Limb (tissue), 2 donors: ENCODE measurements around the gene ATP6V0A1.
A peak's percentile ranks its signal among the peaks of the same experiment; 100 is the strongest.
"Not testable (repeated sequence)": the region's sequence is repeated elsewhere in the genome, so short reads cannot be mapped to it uniquely, and the experiment has no call there.

Experiments used
- DNase-seq, 2 donors: peaks; one replicate each; pipeline ENCODE4 v3.0.0-alpha.2; 2016; ENCODE audit errors: extremely low spot score in 2 of 2

ATP6V0A1 gene

DNA sequence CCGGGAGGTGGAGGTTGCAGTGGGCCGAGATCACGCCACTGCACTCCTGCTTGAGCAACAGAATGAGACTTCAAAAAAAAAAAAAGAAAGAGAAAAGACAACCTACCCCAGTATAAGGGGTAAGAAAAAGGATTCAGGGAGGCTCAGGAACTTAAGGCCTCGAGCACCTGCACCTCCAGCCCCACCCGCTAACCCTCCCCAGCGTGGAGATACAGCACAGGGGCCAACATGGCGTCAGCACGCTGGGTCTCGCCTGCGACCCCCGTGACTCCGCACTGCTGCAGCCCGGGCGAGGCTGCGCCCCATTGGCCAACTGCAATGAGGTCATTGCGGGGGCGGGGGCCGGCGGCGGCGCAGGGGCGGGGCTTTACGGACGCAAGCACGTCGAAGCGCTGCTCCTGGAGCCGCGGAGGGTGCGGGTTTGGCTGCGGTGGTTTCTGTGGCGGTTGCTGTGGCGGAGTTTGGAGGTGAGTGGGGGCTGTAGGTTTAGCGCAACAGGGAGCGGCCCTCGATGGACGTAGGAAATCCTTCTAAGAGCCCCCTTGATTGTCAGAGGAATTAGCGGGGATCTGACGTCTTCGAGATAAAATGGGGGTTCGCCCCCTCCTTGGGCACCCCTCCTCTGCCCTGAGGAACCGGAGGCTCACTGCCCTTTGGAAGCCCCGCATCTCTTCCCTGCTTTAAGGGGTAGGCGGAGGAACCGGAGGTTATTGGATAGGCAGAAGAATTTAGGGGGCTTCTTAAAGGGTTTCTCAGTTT, at the start of gene ATP6V0A1:
Gene ATP6V0A1 (plus strand): TSS at position 382 of the 759 bp plus-strand sequence. CDS start 2,017 bp downstream, outside the sequence.
- peak; percentile 88 to 97 for DNase-seq

DNA sequence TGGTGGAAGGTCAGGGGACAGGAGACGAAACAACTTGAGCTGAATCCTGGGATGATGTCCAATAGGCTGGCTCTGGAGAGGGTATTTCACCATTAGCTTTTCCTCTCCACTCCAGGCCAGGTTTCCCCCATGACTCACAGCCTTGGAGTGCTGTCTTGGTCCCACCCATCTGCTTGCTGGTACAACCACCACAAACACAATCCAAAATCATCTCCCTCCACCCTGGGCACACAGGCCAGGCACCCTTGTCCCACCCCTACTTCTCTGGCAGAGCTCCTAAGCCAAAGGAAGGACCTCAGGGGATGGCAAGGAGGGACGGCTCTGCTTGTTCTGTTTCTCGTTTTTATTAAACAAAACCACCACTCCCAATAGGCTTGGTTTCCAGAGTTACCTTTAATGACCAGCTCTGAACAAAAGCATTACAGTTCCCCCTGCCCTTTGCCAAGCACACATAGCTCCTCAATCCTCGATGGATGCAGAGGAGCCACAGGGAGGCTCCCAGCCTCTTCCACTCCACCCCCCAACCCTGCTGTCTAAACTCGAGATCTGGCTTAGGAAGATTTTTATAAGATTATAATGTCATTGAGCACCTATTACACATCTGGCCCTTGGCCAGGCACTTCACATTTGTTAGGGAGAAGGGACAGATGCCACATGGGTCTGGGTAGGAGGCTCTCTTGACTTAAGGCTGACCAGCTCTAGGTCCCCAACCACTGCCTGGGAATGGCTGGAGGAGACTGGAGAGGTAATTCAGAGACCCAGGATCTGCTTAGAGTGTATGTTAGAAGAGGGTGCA, 49.0 kb upstream of the ATP6V0A1 start:
- DNase-seq, result no peak

DNA sequence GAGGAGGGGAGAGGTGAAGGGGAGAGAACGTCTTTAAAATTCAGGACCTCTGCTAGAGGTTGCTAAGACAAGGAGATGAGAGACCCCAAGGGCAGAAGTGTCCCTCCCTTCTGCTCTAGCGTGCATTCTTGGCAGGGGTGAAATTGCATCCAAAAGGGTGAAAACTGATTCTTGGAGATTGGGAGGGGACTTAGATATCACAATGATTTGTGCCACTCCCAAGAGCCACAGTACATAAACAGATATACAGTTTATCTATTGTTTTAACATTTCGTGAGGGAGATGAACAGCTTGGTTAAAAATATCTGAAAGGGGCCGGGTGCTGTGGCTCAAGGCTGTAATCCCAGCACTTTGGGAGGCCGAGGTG, 48.4 kb upstream of the ATP6V0A1 start:
- no peak for DNase-seq

DNA sequence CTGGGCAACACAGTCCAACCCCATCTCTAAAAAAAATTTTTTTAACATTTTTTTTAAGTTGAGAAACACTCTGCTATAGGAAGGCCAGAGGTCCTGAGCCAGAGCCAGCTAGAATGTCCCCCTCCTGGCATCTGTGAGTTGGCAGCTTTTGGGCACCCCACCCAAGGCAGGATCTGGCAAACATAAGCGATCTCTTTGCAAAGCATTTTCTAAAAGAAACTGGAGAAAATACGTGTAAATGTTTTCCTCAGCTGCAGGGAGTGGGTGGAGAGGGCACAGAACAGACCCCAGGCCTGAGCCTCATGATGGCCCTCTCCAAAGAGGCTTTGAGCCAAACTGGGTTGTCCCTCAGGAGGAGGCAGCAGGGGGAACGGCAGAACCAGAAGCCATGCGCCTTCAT, 47.3 kb upstream of the ATP6V0A1 start:
- DNase-seq, result no peak

DNA sequence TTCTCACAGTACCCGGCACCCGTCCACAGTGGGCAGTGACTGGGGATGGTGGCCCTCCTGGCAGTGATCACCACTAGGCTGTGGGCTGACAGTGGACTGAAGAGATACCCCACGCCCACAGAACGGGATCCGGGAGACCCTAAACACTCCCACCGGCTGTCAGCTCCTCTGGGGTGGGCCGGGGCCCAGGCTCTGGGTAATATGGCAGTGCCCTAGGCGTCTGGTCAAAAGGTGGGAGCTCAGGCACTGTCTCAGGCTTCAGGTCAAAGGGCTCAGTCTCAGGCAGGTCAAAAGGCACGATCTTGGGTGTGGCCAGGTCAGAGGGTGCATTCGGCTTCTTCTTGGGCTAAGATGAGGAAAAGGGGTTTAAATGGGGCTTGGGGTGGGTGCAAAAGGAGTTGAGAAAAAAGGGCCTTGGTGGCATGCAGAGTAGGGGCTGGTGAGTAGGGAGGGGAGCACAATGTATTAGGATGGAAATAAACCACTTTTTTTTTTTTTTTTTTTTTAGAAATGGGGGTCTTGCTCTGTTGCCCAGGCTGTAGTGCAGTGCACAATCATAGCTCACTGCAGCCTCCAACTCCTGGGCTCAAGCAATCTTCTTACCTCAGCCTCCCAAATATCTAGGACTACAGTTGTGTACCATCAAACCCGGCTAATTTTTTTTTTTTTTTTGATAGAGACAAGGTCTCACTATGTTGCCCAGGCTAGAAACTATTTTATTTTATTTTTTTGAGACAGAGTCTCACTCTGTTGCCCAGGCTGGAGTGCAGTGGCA, 46.6 kb upstream of the ATP6V0A1 start:
- no peak for DNase-seq

DNA sequence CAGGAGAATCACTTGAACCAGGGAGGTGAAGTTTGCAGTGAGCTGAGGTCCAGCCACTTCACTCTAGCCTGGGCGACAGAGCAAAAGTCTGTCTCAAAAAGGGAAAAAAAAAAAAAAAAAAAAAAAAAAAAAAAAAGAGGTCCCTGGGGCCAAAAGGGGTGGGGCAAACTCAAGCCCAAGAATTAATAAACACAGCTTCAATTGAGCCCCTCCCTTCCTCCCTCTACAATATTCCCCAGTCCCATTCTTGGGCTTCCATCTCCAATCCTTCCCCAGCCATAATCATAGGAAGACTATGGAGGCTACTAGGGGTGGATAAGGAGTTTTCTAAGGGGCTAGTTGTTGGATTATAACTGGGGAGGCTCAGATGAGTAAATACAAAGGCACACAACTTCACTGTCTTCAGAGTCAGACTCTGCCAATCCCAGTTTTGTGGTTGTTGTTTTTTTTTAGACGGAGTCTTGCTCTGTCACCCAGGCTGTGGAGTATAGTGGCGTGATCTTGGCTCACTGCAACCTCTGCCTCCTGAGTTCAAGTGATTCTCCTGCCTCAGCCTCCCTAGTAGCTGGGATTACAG, 45.1 kb upstream of the ATP6V0A1 start:
- DNase-seq, result no peak

DNA sequence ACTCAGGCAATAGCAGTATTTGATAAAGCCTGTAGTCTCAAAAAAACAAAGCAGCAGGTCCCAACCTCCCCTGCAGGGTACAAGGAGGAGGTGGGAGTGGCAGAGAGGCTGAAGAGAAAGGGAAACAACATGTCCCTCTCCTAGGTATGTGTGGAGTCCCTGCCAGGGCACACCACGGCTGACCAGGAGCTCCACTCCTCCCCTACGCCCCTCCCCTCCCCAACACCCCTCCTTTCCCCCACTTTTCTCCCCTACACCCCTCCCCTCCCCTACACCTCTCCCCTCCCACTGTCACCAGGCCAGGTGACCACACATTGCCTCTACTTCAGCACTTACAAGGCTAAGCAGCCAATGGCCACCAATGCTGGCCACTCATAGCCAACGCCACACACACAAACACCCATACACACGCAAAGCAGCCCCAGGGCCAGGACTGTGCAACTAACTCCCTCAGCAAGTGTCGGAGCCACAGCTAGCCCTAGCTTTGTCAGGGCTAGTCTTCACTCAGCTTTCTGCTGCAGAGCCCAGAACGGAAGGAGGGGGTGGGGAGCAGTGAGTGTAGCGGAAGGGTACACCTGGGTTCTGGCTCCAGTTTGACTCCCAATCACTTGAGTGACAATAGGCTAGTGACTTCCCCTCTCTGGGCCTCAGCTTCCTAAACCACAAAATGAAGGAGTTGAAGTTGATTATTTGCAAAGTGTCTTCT, 43.8 kb upstream of the ATP6V0A1 start:
- DNase-seq, result no peak

DNA sequence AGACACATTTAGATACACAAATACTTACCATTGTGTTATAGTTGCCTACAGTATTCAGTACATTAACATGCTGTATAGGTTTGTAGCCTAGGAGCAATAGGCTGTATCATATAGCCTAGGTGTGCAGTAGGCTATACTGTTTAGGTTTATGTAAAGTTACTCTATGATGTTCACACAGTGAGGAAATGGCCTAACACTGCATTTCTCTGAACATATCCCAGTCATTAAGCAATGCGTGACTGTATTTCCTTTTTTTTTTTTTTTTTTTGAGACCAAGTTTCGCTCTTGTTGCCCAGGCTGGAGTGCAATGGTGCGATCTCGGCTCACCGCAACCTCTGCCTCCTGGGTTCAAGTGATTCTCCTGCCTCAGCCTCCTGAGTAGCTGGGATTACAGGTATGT, 40.7 kb upstream of the ATP6V0A1 start:
- not testable (repeated sequence) for DNase-seq

DNA sequence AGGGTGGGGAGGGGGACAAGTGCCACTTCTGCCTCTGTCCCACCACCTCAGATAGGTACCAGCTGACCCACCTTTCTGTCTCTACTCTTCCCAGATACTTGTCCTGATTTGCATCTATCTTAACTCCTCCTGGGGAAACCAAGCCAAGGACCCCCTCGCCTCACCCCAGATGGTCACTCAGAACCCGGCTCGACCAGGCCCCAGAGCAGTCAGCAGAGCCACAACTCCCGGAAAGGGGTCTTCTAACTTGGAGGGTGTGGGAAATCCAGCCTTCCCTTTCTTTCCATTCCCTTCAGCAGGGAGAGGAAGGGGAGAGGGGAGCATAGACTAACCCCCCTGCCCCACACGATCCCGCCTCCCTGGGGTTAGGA, 37.6 kb upstream of the ATP6V0A1 start:
- DNase-seq, result no peak

DNA sequence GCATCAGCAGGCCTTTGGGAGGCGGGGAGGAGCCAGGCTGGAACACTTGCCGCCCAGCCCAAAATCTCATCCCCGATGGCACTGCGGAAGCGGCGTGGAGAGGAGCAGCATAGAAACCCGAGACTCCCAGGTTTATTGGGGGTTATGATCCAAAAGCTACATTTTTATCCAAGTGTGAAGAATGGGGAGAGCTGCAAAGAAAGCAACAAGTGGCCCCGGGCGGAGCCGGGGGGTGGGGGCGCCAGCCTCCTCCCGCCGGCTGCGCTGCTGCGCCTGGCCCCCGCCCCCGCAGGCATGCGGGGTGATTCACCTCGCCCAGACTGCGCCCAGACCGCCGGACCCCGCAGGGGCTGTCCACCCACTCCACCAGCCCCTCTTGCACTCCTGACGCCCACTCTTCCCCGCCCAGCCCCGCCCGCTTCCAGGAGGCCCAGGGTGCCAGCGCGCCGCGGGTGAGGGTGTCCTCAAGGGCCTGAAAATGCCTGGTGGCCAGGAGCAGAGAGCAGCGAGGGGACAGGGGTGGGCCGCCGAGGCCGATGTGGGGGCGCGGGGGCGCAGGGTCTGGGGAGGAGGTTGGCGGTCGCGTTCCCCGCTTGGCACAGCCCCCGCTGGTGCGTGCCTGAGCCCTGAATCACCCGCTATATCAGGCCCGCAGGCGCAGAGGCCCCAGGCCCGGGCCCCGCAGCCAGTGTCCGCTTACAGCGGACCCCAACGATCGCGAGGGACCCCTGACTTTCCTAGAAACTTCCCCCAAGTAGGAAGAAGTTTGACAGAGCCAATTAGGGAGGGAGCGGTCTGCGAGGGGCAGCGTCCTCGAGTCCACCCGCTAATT, 37.0 kb upstream of the ATP6V0A1 start:
- peak in 1 of 2 donors; percentile 71 for DNase-seq

DNA sequence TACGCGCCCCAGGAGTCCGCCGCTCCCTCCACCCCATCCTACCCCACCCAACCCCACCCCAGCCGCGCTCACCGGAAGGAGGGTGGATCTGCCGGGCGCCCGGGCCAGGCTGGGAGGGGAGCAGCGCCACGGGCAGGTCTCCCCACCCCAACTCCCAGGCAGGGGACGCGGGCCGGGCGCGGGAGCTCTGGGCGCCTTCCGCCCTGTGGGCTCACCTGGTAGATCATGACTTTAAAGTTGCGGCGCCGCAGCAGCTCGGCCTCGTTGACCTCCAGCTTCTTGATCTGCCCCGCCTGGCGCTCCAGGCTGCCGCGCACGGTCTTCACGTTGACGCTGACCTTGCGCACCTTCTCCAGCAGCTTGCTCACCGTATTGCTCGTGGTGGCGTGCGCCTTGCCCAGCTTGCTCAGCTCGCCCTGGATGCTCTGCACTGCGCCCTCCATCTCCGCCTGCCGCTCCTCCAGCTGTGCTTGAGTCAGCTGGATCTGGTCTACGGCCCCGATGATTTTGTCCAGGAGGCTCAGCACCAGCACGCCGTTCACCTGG, 36.2 kb upstream of the ATP6V0A1 start:
- DNase-seq, result no peak

DNA sequence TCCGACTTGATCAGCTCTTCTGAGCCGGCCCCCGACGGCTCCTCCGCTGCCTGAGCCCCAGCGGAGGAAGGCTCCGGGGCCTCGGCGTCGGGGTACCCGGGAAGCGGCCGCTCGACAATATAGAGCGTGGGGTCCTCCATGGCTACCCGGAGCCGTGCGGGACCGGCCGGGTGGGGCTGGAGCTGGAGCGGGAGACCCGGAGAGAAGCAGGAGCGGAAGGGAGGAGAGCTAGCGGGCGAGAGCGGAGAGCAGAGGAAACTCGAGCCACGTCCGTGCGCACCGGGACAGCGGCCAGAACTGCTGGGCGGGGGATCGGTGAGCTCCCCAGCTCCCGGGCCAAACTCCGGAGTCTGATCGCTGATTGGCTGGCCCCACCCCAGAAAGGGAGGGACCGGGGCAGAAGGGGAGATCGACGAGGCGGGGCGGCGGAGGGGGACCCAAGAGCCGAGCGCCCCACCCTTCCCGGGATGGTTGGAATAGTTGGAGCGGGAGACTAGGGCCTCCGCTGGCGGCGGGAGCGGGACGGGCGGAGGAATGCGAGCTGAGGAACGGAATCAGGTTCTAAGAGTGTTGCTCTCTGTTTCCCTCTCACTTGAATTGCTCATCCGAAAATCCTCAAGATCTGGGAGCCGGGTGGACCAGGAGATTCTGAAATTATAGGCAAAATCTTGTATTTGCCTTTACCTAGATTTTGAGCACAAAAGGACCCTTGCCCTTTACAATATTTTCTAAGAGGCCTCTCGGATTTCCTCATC, 35.5 kb upstream of the ATP6V0A1 start, which contains the start of gene CAVIN1:
Gene CAVIN1 (minus strand): TSS at position 299 of the 755 bp plus-strand sequence. CDS start 159 bp downstream, at position 140.
- peak; percentile 97 to 98 for DNase-seq

DNA sequence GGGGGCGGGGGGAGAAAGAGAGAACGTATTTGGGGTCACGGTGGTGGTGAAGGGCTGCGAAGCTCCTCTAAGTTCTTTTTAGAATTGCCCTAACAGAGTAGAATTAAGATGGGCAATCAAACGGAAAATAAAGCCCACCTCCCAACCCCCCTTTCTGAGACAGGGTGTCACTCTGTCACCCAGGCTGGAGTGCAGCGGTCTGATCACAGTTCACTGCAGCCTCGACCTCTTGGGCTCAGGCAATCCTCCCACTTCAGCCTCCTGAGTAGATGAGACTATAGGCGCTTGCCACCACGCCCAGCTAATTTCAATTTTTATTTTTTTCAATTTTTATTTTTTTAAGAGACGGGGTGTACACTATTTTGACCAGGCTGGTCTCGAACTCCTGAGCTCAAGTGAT, 34.9 kb upstream of the ATP6V0A1 start:
- DNase-seq, result no peak

DNA sequence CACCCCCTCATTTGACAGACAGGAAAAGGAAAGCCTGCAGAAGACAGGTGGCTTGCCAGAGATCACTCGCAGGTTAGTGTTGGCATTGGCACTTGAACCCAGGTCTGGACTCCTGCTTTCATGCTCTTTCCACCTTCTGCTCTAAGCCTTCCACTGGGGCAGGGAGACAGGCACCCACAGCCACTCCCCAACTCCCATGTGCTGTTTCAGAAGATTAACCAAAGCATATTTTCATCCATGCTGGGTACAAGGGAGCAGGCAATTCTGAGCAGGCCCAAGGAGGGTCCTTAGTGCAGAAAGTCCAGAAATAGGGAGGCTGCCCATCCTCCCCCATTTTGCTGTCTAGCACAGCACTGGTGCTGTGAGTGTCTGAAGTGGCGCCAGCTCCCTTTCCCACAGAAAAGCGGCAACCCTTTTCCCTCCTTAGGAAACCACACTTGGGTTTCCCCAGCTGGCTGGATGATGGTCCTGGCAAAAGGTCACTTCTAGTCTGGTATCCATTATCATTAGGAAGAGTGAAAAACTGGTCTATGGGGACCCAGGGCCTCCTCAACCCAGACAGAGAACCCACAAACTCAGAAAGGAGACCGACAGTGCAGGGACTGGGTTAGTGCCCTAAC, 33.6 kb upstream of the ATP6V0A1 start:
- no peak for DNase-seq

DNA sequence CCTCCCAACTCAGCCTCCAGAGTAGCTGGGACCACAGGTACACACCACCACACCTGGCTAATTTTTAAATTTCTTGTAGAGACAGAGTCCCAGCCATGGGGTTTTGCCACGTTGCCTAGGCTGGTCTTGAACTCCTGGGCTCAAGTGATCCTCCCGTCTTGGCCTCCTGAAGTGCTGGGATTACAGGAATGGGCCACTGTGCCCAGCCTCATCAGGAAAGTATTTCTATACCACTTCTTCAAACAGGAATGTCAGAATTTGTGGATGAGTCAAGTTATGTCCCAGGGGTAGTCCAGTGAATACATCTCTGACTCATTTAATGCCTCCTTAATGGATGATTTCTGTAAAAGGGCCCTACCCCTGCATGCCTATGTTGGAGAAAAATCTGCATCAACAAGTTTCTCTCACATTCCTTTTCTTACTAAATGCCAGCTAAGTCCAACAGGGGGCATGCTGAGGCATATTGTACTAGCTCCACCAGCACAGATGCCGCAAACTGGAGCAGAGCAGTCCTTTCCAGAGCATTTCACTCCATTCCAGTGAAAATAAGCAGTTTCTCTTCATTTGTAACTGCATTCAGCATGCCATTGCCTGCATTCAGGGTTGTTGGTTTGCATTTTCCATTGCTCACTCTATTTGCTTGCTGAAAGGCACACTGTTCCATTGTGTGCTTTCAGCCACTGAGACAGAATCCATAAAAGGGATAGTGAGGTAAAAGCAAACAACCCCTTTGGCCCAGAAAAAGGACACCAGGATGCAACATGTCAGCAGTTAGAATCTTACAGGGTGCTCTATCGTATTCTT, 30.3 kb upstream of the ATP6V0A1 start:
- DNase-seq, result peak in 1 of 2 donors; percentile 67

DNA sequence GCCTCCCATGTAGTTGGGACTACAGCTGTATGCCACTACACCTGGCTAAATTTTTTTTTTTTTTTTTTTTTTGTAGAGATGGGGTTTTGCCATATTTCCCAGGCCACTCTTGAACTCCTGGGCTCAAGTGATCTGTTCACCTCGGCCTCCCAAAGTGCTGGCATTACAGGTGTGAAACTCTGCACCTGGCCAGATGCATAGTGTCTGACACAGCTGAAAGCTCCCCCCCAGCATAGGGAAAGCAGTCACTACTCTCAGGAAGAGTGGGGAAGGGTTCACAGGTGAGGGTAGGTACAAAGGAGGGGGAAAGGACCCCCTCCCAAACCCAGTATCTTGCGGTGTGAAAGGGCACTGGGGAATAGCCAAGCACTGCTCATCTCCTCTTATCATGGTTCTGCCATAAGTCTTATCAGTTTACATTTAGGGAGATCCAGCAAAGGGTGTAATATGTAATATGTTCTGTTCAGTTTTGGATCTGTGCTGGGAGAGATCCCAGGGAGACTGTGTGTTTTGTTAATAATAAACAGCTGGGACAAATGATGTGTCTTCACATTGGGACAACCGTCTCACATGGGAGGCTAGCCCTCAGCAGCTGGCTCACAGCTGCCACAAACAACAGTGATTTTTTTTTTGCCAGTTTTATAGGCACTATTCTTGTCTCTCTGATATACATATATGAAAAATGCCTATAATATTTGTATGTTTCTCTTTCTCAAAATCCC, 28.8 kb upstream of the ATP6V0A1 start:
- DNase-seq, result peak in 1 of 2 donors; percentile 57

DNA sequence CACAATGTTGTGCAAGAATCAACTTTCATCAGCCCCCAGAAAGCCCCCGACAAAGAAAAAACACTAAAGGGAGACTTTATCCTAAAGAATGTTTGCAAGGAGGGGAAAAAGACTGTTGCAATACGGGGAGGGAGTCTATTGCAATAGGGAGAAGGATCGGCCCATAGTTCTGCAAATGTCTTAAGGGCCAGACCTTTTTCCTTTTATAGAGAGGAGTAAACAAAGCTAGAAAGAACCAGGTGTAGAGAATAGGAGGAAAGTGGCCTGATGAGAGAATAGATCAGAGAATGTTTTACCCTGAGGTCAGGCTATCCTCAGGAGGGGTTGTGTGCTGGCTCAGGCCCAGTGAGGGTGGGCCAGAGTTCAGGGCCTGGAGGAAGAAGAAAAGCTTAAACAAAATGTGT, 26.9 kb upstream of the ATP6V0A1 start:
- no peak for DNase-seq
